ENCODE measurements around the gene CP. TPM values are rescaled to one million over a fixed set of nuclear protein-coding genes. Genes with fewer than 3 reads are reported as not detected.

CP gene
- total and polyA plus RNA-seq, 2 of the 13 experiments (the other 11 are each of a cell fraction or from before 2014, with no cell fraction given) = 42.6 to 789 TPM

DNA sequence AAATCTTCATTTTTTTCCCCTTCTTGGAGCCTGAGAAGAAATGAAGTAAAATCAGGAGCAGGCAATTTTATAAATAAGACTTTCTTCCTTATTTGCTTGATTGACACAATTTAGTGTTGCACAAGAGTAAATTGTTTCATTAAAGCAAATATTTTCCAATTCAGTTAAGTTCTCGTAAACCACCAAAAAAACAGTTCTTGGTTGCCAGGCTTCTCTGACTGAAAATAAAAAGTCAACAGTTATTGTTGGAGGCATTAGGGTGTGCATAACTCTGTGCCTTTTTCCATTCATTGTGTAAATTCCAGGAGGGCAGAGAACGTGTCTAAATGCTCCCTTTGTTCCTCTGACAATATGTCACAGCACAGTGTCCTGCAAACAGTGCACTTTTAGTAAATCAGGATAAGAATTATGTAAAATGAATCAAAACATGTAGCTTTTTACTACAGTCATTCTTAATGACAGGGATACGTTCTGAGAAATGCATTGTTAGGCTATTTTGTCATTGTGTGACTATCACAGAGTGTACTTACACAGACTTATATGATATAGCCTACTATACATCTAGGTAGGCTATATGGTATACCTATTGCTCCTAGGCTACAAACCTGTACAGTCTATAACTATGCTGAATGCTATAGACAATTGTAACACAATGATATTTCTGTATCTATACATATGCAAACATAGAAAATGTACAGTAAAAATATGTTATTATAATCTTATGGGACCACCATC lies at the start of gene CP (continued):
- TF ChIP-seq, protein P1, sequence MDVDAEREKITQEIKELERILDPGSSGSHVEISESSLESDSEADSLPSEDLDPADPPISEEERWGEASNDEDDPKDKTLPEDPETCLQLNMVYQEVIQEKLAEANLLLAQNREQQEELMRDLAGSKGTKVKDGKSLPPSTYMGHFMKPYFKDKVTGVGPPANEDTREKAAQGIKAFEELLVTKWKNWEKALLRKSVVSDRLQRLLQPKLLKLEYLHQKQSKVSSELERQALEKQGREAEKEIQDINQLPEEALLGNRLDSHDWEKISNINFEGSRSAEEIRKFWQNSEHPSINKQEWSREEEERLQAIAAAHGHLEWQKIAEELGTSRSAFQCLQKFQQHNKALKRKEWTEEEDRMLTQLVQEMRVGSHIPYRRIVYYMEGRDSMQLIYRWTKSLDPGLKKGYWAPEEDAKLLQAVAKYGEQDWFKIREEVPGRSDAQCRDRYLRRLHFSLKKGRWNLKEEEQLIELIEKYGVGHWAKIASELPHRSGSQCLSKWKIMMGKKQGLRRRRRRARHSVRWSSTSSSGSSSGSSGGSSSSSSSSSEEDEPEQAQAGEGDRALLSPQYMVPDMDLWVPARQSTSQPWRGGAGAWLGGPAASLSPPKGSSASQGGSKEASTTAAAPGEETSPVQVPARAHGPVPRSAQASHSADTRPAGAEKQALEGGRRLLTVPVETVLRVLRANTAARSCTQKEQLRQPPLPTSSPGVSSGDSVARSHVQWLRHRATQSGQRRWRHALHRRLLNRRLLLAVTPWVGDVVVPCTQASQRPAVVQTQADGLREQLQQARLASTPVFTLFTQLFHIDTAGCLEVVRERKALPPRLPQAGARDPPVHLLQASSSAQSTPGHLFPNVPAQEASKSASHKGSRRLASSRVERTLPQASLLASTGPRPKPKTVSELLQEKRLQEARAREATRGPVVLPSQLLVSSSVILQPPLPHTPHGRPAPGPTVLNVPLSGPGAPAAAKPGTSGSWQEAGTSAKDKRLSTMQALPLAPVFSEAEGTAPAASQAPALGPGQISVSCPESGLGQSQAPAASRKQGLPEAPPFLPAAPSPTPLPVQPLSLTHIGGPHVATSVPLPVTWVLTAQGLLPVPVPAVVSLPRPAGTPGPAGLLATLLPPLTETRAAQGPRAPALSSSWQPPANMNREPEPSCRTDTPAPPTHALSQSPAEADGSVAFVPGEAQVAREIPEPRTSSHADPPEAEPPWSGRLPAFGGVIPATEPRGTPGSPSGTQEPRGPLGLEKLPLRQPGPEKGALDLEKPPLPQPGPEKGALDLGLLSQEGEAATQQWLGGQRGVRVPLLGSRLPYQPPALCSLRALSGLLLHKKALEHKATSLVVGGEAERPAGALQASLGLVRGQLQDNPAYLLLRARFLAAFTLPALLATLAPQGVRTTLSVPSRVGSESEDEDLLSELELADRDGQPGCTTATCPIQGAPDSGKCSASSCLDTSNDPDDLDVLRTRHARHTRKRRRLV (CRISPR knock-in tag; IDR thresholded peaks at IDR 0.05) = no peak
- TF ChIP-seq ELF1 (CRISPR knock-in tag; IDR thresholded peaks at IDR 0.05) (no peak), ZNF816 (CRISPR knock-in tag; IDR thresholded peaks at IDR 0.05; ENCODE audit: borderline replicate concordance) (no peak), KLF16 (CRISPR knock-in tag; IDR thresholded peaks at IDR 0.05) (peak in 1 of 2 experiments; percentile 63; a peak in 1 of 4 replicates), IRF2 (CRISPR knock-in tag; IDR thresholded peaks at IDR 0.05) (peak; percentile 29; the same call in 1 of the 2 replicates), HOXA5 (CRISPR knock-in tag; IDR thresholded peaks at IDR 0.05) (0 out of 2 replicates have a peak, but pooled peaks have one; percentile 37), NR2F2 (IDR thresholded peaks at IDR 0.05; ENCODE audit: borderline replicate concordance, low read depth) (peak; percentile 48; the same call in 1 of the 2 replicates), ZNF598 (CRISPR knock-in tag; IDR thresholded peaks at IDR 0.05; ENCODE audit: borderline replicate concordance) (no peak), SCMH1 (CRISPR knock-in tag; IDR thresholded peaks at IDR 0.05; ENCODE audit: borderline replicate concordance) (no peak), HNF4G (IDR thresholded peaks at IDR 0.05; ENCODE audit: borderline replicate concordance, low read depth, low read length) (no peak; the same call in 1 of the 2 replicates), HNF4G (CRISPR knock-in tag; IDR thresholded peaks at IDR 0.05; ENCODE audit: borderline replicate concordance, low read depth) (no peak), REPIN1 (CRISPR knock-in tag; IDR thresholded peaks at IDR 0.05; ENCODE audit: borderline replicate concordance, low read depth) (peak; percentile 36; the same call in 1 of the 2 replicates), KDM4B (CRISPR knock-in tag; IDR thresholded peaks at IDR 0.05) (no peak)
- TF ChIP-seq, protein P2, sequence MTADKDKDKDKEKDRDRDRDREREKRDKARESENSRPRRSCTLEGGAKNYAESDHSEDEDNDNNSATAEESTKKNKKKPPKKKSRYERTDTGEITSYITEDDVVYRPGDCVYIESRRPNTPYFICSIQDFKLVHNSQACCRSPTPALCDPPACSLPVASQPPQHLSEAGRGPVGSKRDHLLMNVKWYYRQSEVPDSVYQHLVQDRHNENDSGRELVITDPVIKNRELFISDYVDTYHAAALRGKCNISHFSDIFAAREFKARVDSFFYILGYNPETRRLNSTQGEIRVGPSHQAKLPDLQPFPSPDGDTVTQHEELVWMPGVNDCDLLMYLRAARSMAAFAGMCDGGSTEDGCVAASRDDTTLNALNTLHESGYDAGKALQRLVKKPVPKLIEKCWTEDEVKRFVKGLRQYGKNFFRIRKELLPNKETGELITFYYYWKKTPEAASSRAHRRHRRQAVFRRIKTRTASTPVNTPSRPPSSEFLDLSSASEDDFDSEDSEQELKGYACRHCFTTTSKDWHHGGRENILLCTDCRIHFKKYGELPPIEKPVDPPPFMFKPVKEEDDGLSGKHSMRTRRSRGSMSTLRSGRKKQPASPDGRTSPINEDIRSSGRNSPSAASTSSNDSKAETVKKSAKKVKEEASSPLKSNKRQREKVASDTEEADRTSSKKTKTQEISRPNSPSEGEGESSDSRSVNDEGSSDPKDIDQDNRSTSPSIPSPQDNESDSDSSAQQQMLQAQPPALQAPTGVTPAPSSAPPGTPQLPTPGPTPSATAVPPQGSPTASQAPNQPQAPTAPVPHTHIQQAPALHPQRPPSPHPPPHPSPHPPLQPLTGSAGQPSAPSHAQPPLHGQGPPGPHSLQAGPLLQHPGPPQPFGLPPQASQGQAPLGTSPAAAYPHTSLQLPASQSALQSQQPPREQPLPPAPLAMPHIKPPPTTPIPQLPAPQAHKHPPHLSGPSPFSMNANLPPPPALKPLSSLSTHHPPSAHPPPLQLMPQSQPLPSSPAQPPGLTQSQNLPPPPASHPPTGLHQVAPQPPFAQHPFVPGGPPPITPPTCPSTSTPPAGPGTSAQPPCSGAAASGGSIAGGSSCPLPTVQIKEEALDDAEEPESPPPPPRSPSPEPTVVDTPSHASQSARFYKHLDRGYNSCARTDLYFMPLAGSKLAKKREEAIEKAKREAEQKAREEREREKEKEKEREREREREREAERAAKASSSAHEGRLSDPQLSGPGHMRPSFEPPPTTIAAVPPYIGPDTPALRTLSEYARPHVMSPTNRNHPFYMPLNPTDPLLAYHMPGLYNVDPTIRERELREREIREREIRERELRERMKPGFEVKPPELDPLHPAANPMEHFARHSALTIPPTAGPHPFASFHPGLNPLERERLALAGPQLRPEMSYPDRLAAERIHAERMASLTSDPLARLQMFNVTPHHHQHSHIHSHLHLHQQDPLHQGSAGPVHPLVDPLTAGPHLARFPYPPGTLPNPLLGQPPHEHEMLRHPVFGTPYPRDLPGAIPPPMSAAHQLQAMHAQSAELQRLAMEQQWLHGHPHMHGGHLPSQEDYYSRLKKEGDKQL (CRISPR knock-in tag; IDR thresholded peaks at IDR 0.05; ENCODE audit: low read depth) = 0 out of 2 replicates have a peak, but pooled peaks have one; percentile 25
- TF ChIP-seq, protein P3, sequence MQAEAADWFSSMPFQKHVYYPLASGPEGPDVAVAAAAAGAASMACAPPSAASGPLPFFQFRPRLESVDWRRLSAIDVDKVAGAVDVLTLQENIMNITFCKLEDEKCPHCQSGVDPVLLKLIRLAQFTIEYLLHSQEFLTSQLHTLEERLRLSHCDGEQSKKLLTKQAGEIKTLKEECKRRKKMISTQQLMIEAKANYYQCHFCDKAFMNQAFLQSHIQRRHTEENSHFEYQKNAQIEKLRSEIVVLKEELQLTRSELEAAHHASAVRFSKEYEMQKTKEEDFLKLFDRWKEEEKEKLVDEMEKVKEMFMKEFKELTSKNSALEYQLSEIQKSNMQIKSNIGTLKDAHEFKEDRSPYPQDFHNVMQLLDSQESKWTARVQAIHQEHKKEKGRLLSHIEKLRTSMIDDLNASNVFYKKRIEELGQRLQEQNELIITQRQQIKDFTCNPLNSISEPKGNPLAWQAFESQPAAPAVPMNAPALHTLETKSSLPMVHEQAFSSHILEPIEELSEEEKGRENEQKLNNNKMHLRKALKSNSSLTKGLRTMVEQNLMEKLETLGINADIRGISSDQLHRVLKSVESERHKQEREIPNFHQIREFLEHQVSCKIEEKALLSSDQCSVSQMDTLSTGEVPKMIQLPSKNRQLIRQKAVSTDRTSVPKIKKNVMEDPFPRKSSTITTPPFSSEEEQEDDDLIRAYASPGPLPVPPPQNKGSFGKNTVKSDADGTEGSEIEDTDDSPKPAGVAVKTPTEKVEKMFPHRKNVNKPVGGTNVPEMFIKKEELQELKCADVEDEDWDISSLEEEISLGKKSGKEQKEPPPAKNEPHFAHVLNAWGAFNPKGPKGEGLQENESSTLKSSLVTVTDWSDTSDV (CRISPR knock-in tag; IDR thresholded peaks at IDR 0.05) = no peak

Measured in HepG2 (cell line).